Body of pancreas (tissue), 4 donors: Measurements from ENCODE around the gene ABHD12B. TPM values are rescaled to one million over a fixed set of nuclear protein-coding genes. Genes with fewer than 3 reads are reported as not detected.

Experiments
- ATAC-seq: fragments of 150-250 bp; one replicate; pipeline ENCODE4 v1.9.1; 2016
- DNase-seq, 4 donors: peaks; one replicate each; pipeline ENCODE4 v3.0.0-alpha.2; 2019
- H3K27ac ChIP-seq, 4 donors: fragments of 200-600 bp; sonication (generic); 1 replicate in 3 of 4; 2 replicates in 1 of 4; pipeline versions ENCODE4 v1.5.1 to v1.6.1; 2016 to 2019; ENCODE audit warnings: mild to moderate bottlenecking in 1 of 4, mixed read lengths in 1 of 4, moderate library complexity in 1 of 4
- H3K27me3 ChIP-seq, 2 donors: fragments of 200-600 bp; sonication (generic); one replicate each; pipeline ENCODE4 v1.6.0; 2016; ENCODE audit warnings: mild to moderate bottlenecking in 1 of 2
- H3K36me3 ChIP-seq, 2 donors: fragments of 200-600 bp; sonication (generic); replicated peaks in 1 of 2; 2 replicates each; pipeline ENCODE4 v1.5.1; 2016; ENCODE audit warnings: low read depth in 2 of 2; ENCODE audit not compliant: insufficient read depth in 1 of 2
- H3K4me1 ChIP-seq: fragments of 200-600 bp; sonication (generic); one replicate; pipeline ENCODE4 v1.6.0; 2016
- H3K4me3 ChIP-seq, 2 donors: fragments of 200-600 bp; sonication (generic); 1 replicate in 1 of 2; 2 replicates in 1 of 2; pipeline ENCODE4 v1.5.1; 2016 to 2019
- H3K9me3 ChIP-seq, 3 donors: fragments of 200-600 bp; sonication (generic); 1 replicate in 2 of 3; 2 replicates in 1 of 3; pipeline ENCODE4 v1.5.1; 2016
- CTCF ChIP-seq, 7 experiments: fragments of 450-650 bp in 4 of 7; fragments of 200-600 bp in 3 of 7; sonication (generic) in 3 of 7; IDR thresholded peaks; one replicate each; pipeline ENCODE4 v1.5.1; 2016 to 2019; ENCODE audit warnings: antibody characterized with exemption in 7 of 7
- POLR2A ChIP-seq, 3 donors: fragments of 450-650 bp; IDR thresholded peaks; one replicate each; pipeline ENCODE4 v1.6.1; 2016; ENCODE audit warnings: antibody characterized with exemption in 3 of 3, mild to moderate bottlenecking in 2 of 3
- WGBS, 2 donors: methylation state at CpG; one replicate each; pipeline ENCODE4 v1.1.5; 2017; 5-methylcytosine and 5-hydroxymethylcytosine counted together
- intact Hi-C: fragments of 100-400 bp; cut with DNase I; formaldehyde crosslinking; loops from one replicate; pipeline ENCODE4 v1.15.1; 2023
- total RNA-seq, 2 donors: library from RNA; depleted of rRNA; stranded (reverse); fragments of >200 nt; gene quantifications; one replicate each; pipeline ENCODE4 v1.1.0, GENCODE V29; 2016

ABHD12B gene
- total RNA-seq, 2 donors from 2014 or later, result not detected

DNA sequence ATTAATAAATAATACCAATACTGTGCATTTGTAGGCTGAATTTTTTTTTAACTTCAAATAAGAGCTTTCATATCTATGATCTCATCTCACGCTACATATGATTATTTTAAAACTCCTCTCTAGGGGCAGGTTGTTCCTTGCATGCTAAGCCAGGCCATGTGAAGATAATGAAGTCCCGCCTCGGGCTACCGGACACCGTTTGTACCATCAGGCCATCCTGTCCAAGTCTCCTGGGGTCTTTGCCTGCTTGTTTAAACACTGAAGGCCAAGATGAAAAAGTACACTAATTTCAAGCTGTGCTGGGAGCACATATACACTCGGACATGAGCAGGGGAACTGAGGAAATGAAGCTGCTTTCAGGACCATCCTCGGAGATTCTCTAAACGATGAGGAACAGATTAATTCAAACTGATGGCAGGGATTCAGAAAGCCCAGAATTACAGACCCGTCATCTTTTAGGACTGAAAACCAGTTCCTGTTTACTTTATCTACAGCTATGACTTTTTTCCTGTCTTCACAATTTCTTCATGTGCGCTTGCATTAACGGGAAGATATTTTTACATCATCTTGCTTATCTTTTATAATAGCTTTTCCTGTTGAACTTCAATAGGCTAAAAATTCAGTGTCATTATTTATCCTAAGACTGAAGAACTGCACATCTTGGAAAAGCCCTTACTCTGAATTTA, 6.3 kb upstream of the ABHD12B start:
- DNase-seq, result no peak
- H3K27ac ChIP-seq, result no peak overlapping the region

DNA sequence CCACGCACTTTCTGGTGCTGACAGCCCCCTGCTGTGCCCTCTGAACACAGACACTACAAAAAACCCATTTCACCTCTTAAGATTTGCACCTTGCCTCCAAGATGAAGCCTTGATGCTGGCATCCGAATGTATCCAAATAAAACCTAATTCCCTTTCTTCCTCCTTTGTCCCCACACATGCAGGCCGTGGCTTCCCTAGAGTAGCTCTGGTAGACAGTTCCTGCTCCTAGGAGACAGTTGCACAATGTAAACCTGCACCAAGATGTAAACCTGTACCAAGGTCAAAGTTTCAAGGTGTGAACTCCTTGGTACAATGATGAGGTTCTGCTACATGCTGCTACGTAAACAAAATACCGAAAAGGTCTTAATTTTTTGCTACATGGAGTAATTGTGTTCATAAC, 625 bp upstream of the ABHD12B start:
- no peaks in the 10 kb centered on the region for H3K36me3 ChIP-seq
- H3K9me3 ChIP-seq, result no peaks in the 10 kb centered on the region
- no peak overlapping the region for H3K27ac ChIP-seq
- H3K27me3 ChIP-seq, result peaks cover 0 to 11% of the 10 kb centered on the region in 2 donors
- TF ChIP-seq POLR2A (IDR thresholded peaks at IDR 0.05) (no peak), CTCF (IDR thresholded peaks at IDR 0.05) (no peak)
- ATAC-seq (no peak), DNase-seq (no peak)
- intact Hi-C loops, result no loop called here
- H3K4me3 ChIP-seq, result no peak overlapping the region
- H3K4me1 ChIP-seq, result peaks cover 6% of the 10 kb centered on the region
- WGBS, 2 donors, result 84 to 85% methylated on average over 5 of the region's 5 CpGs

More for the DNA sequence above, 6.3 kb upstream of the ABHD12B start:
- Histone ChIP-seq H3K4me3 (no peak overlapping the region), H3K4me1 (no peaks in the 10 kb centered on the region), H3K9me3 (no peaks in the 10 kb centered on the region), H3K27me3 (no peaks in the 10 kb centered on the region), H3K36me3 (no peaks in the 10 kb centered on the region)
- TF ChIP-seq POLR2A (IDR thresholded peaks at IDR 0.05) (no peak), CTCF (IDR thresholded peaks at IDR 0.05) (no peak)
- WGBS, 2 donors, result 66 to 71% methylated on average over 11 of the region's 11 CpGs
- ATAC-seq, result no peak
- intact Hi-C loops, result no loop called here

DNA sequence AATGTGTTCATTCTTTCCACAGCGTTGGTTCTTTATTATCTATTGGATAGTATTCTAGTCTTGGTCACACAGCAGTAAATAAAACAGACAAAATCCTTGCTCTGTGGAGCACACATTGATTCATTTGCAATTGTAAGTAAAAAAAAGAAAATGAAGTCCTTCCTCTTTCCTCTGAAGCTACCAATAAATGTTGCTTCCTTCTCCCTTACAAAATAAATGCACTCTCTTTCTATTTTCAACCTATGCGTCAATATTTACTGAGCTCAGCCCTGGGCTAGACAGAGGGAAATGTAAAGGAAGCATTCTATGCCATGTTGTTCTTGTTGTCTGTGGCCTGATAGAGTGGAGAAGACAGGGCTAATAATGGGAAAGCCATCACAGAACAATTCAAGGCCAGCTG, 2.9 kb downstream of the ABHD12B start:
- no peak for ATAC-seq
- no peak for DNase-seq
- H3K9me3 ChIP-seq, result no peaks in the 10 kb centered on the region
- peaks cover 0 to 11% of the 10 kb centered on the region in 2 donors for H3K27me3 ChIP-seq
- peaks cover 6% of the 10 kb centered on the region for H3K4me1 ChIP-seq
- H3K36me3 ChIP-seq, result no peaks in the 10 kb centered on the region
- 54 to 65% methylated on average over 2 of the region's 2 CpGs for WGBS, 2 donors
- no peak overlapping the region for H3K27ac ChIP-seq
- intact Hi-C loops, result no loop called here
- TF ChIP-seq CTCF (IDR thresholded peaks at IDR 0.05), result no peak
- H3K4me3 ChIP-seq, result no peak overlapping the region

DNA sequence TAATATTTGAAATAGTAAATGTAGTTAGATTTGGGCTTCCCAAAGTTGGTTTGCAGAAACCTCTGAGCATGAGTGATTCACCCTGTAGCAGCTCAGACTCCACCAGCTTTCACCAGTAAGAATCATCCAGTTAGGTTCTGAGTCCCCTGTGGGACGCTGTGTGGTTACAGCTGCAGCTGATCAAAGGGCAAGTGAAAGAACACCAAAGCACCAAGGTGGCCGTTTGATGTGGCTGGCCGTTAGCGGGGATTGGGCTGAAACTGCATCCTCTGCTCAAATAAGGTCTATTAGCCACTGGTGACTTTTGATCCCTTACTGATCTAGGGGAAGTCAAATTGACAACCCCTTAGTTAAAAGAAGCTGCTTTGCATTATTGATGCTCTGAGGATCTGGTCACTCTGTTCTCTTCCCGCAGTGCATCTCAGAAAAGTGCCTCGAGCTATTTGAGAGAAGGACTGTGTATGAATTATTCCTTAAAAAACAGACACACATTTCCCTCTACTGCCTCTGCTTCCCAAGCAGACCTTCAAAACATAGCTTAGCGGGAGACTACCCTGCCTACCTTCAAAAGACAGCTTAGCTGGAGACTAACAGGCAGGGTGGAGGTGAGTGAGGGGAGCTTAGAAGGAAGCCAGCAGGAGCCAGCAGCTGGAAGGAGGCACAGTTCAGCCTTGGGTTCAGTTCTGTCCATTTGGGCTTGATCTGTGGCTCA, 3.7 kb downstream of the ABHD12B start:
- peaks cover 6% of the 10 kb centered on the region for H3K4me1 ChIP-seq
- no peak for TF ChIP-seq POLR2A (IDR thresholded peaks at IDR 0.05)
- TF ChIP-seq CTCF (IDR thresholded peaks at IDR 0.05), result no peak
- intact Hi-C loops, result no loop called here
- no peak overlapping the region for H3K27ac ChIP-seq
- no peaks in the 10 kb centered on the region for H3K36me3 ChIP-seq
- no peaks in the 10 kb centered on the region for H3K9me3 ChIP-seq
- DNase-seq, result no peak
- no peak overlapping the region for H3K4me3 ChIP-seq
- H3K27me3 ChIP-seq, result peaks cover 0 to 11% of the 10 kb centered on the region in 2 donors
- WGBS, 2 donors, result 57 to 70% methylated on average over 7 of the region's 7 CpGs
- no peak for ATAC-seq
